ENCODE results near the gene RTKN2.

Gene RTKN2

DNA sequence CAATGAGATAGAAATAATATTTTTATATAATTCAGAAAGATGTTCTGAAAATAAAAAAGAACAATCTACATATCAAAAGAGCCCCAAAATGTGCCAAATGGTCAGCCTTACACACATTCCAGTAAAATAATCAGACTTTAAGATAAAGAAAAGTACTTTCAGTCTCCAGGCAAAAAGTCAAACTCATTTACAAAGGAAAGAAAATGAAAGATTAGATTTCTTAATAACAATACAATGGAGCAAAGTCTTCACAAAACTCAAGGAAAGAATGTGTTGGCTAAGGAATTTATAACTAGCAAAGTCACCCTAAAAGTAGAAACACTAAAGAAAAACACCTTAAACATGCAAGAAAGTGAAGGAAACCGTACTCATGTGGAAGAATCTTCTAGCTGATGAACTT, 16.6 kb downstream of the RTKN2 start:
- peaks cover 27% of the 10 kb centered on the region for H3F3A ChIP-seq (ENCODE audit: insufficient read depth)
- H3K27me3 ChIP-seq (ENCODE audit: low read length): no peaks in the 10 kb centered on the region
- no peaks in the 10 kb centered on the region for H3K9me3 ChIP-seq (ENCODE audit: insufficient read depth, low read length)
- TF ChIP-seq, protein P1, sequence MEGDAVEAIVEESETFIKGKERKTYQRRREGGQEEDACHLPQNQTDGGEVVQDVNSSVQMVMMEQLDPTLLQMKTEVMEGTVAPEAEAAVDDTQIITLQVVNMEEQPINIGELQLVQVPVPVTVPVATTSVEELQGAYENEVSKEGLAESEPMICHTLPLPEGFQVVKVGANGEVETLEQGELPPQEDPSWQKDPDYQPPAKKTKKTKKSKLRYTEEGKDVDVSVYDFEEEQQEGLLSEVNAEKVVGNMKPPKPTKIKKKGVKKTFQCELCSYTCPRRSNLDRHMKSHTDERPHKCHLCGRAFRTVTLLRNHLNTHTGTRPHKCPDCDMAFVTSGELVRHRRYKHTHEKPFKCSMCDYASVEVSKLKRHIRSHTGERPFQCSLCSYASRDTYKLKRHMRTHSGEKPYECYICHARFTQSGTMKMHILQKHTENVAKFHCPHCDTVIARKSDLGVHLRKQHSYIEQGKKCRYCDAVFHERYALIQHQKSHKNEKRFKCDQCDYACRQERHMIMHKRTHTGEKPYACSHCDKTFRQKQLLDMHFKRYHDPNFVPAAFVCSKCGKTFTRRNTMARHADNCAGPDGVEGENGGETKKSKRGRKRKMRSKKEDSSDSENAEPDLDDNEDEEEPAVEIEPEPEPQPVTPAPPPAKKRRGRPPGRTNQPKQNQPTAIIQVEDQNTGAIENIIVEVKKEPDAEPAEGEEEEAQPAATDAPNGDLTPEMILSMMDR (IDR thresholded peaks at IDR 0.05; ENCODE audit: insufficient read depth, low read length, poor library complexity, severe bottlenecking): no peak
- TF ChIP-seq EZH2phosphoT487 (conservative IDR thresholded peaks at IDR 0.05; ENCODE audit: low read length): no peak
- H3K9ac ChIP-seq (ENCODE audit: low read length): no peak overlapping the region
- no peak overlapping the region for H3K4me2 ChIP-seq (ENCODE audit: low read depth, low read length, poor library complexity, severe bottlenecking)
- H3K27ac ChIP-seq (ENCODE audit: low read depth, low read length): no peak overlapping the region
- no peaks in the 10 kb centered on the region; the same call in 1 of the 2 replicates for H3K36me3 ChIP-seq (ENCODE audit: low read length)
- H3K79me2 ChIP-seq (ENCODE audit: insufficient read depth, low read length): peaks cover 46% of the 10 kb centered on the region
- H3K4me3 ChIP-seq (ENCODE audit: insufficient read depth, low read length, poor library complexity, severe bottlenecking): no peak overlapping the region
- no peaks in the 10 kb centered on the region for H3K9me2 ChIP-seq (replicated peaks; ENCODE audit: insufficient read depth, low read length)
- H4K20me1 ChIP-seq (ENCODE audit: low read depth, low read length): no peaks in the 10 kb centered on the region
- no peak overlapping the region for H2AFZ ChIP-seq (ENCODE audit: low read depth, low read length, severe bottlenecking)

DNA sequence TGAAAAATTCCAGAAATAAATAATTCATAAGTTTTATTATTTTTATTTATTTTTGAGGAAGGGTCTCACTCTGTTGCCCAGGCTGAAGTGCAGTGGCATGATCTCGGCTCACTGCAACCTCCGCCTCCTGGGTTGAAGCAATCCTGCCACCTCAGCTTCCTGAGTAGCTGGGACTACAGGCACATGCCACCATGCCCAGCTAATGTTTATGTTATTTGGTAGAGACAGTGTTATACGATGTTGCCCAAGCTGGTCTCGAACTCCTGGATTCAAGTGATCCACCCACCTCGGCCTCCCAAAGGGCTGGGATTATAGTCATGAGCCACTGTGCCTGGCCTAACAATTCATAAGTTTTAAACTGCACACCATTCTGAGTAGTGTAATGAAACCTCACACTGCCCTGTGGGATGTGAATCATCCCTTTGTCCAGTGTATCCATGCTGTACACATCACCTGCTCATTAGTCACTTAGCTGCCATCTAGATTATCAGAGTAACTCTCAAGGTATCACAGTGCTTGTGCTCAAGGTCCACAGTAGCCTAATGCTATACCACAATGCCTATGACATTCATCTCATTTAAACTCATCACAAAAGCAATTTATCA, 17.9 kb downstream of the RTKN2 start:
- Histone ChIP-seq H3F3A (ENCODE audit: insufficient read depth) (peaks cover 34% of the 10 kb centered on the region), H3K27me3 (ENCODE audit: low read length) (no peaks in the 10 kb centered on the region), H3K9me2 (replicated peaks; ENCODE audit: insufficient read depth, low read length) (no peaks in the 10 kb centered on the region), H4K20me1 (ENCODE audit: low read depth, low read length) (no peaks in the 10 kb centered on the region), H3K4me3 (ENCODE audit: insufficient read depth, low read length, poor library complexity, severe bottlenecking) (no peak overlapping the region), H3K36me3 (ENCODE audit: low read length) (no peaks in the 10 kb centered on the region; the same call in 1 of the 2 replicates), H3K9me3 (ENCODE audit: insufficient read depth, low read length) (no peaks in the 10 kb centered on the region), H3K4me2 (ENCODE audit: low read depth, low read length, poor library complexity, severe bottlenecking) (no peak overlapping the region), H3K9ac (ENCODE audit: low read length) (no peak overlapping the region), H3K79me2 (ENCODE audit: insufficient read depth, low read length) (peaks cover 53% of the 10 kb centered on the region), H3K27ac (ENCODE audit: low read depth, low read length) (no peak overlapping the region), H2AFZ (ENCODE audit: low read depth, low read length, severe bottlenecking) (no peak overlapping the region)
- no peak for TF ChIP-seq EZH2phosphoT487 (conservative IDR thresholded peaks at IDR 0.05; ENCODE audit: low read length)
- TF ChIP-seq, protein P1 (IDR thresholded peaks at IDR 0.05; ENCODE audit: insufficient read depth, low read length, poor library complexity, severe bottlenecking): no peak

- peaks cover 51% of the 10 kb centered on the region for H3K79me2 ChIP-seq (ENCODE audit: insufficient read depth, low read length)
- peaks cover 40% of the 10 kb centered on the region for H3F3A ChIP-seq (ENCODE audit: insufficient read depth)
- TF ChIP-seq, protein P1 (IDR thresholded peaks at IDR 0.05; ENCODE audit: insufficient read depth, low read length, poor library complexity, severe bottlenecking): no peak
- TF ChIP-seq EZH2phosphoT487 (conservative IDR thresholded peaks at IDR 0.05; ENCODE audit: low read length): no peak
- no peak overlapping the region for H3K27ac ChIP-seq (ENCODE audit: low read depth, low read length)
- no peaks in the 10 kb centered on the region for H4K20me1 ChIP-seq (ENCODE audit: low read depth, low read length)
- no peak overlapping the region for H3K9ac ChIP-seq (ENCODE audit: low read length)
- H3K4me3 ChIP-seq (ENCODE audit: insufficient read depth, low read length, poor library complexity, severe bottlenecking): no peak overlapping the region
- no peaks in the 10 kb centered on the region for H3K9me2 ChIP-seq (replicated peaks; ENCODE audit: insufficient read depth, low read length)
- no peaks in the 10 kb centered on the region for H3K27me3 ChIP-seq (ENCODE audit: low read length)
- no peaks in the 10 kb centered on the region for H3K9me3 ChIP-seq (ENCODE audit: insufficient read depth, low read length)
- H3K4me2 ChIP-seq (ENCODE audit: low read depth, low read length, poor library complexity, severe bottlenecking): no peak overlapping the region
- no peak overlapping the region for H2AFZ ChIP-seq (ENCODE audit: low read depth, low read length, severe bottlenecking)
- no peaks in the 10 kb centered on the region; the same call in 1 of the 2 replicates for H3K36me3 ChIP-seq (ENCODE audit: low read length)
Observed at GRCh38 chr10:62249957-62250356, 18.7 kb downstream of the RTKN2 start.

Measured in SU-DHL-6 (cell line).